Daoy (cell line): ENCODE data around the gene MAN2A1. TPM values are rescaled to one million over a fixed set of nuclear protein-coding genes. Genes with fewer than 3 reads are reported as not detected.
"Not testable (repeated sequence)": the region's sequence is repeated elsewhere in the genome, so short reads cannot be mapped to it uniquely, and the experiment has no call there.

Source experiments
- DNase-seq: peaks from one replicate; pipeline ENCODE4 v3.0.0-alpha.2; 2015; ENCODE audit warnings: low read depth
- total RNA-seq: library from RNA; depleted of rRNA; stranded (reverse); fragments of >200 nt; shearing (Covaris generic); gene quantifications from 2 replicates; pipeline ENCODE4 v1.2.3, GENCODE V29; 2014

MAN2A1 gene
- total RNA-seq, 1 experiment from 2014 or later, result 30.9 TPM

DNA sequence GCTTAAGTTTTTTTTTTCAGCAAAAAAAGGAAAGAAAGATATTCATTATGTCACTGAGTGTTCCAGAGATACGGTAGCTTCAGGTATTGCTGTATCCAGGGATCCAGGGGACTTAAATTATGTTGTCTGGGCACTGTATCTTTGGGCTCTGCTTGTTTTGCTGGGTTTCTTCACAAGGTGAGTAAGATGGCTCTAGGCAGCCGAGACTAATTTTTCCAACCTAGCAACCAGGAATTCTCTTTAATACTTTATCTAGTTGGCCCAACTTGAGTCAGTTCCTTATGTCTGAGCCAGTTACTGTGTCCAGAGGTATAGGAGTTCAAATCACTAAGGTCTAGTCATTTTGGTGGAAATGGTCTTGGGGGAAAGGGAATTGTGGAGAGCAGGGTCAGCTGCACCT lies 66.0 kb downstream of the MAN2A1 start:
- no peak for DNase-seq

DNA sequence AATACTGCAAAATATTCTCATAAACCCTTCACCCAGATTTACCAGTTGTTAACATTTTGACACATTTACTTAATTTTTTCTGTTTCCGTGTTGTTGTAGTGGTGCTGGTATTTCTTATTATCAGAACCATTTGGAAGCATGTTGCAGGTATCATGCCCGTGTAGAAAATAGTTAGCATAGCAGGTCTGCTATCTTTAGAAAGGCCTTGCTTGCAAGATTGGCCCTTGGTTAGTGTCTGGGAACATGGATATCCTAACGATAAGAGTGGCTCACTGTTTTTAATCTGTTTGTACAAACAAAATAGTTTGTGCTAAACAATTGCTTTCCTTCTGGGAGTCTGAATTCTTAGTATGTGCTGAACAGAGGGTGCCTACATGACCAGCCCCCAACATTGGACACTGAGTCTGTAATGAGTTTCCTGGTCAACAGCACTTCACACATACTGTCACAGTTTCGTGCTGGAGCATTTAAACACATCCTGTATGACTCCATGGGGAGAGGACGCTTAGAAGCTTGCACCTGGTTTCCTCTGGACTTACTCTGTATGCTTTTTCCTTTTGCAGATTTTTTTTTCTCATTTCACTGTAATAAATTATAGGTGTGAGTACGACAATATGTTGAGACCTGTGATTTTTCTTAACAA lies 66.9 kb downstream of the MAN2A1 start:
- no peak for DNase-seq

DNA sequence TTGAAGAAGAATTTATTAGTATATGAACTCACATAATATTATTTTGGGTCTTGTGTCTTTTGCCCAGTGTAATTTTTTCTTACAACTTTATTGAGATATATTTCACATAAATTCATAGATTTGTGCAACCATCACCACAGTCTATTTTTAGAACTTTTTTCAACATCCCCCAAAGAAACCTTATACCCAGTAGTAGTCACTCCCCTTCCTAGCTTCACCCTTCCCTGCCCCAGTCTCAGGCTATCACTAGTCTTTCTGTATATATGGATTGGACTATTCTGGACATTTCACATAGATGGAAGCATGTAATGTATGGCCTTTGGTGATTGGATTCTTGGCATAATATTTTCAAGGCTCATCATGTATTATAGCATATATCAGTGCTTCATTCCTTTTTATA lies 67.8 kb downstream of the MAN2A1 start:
- DNase-seq, result no peak

DNA sequence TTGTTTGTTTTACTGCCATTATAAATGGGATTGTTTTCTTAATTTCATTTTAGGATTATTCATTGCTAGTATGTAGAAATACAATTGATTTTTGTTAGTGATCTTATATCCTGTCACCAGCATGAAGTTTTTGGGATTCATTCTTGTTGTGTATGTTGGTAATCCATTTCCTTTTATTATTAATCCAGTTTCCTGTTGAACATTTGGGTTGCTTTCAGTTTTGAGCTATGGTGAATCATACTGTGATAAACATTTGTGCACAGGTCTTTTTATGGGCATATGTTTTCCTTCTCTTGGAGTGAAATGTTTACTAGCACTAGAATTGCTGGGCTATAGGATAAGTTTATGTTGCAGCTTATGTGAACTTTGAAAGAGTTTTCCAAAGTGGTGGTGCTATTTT lies 69.6 kb downstream of the MAN2A1 start:
- DNase-seq, result no peak

DNA sequence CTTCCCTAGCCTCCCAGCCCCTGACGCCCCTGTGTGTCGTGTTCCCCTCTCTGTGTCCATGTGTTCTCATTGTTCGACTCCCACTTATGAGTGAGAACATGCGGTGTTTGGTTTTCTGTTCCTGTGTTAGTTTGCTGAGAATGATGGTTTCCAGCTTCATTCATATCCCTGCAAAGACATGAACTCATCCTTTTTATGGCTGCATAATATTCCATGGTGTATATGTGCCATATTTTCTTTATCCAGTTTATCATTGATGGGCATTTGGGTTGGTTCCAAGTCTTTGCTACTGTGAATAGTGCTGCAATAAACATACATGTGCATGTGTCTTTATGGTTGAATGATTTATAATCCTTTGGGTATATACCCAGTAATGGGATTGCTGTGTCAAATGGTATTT lies 70.4 kb downstream of the MAN2A1 start:
- not testable (repeated sequence) for DNase-seq

DNA sequence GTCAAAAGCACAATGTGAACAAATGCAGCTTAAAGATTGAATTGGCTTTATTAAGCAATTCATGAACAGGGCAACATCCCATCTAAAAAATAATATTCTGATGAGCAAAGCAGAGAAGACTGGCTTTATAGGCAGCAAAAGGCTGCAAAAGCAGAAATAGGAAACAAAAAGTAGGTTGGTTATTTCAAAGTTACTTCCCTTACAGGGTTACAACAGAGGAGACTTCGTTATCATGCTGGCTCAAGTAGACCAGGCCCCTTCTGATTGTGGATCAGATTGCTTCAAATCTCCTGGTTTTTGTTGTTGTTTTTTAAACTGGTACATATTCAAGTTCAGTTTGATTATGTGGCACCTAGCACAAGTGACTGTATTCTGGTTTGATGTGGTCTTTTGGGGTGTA lies 73.1 kb downstream of the MAN2A1 start:
- DNase-seq, result no peak

DNA sequence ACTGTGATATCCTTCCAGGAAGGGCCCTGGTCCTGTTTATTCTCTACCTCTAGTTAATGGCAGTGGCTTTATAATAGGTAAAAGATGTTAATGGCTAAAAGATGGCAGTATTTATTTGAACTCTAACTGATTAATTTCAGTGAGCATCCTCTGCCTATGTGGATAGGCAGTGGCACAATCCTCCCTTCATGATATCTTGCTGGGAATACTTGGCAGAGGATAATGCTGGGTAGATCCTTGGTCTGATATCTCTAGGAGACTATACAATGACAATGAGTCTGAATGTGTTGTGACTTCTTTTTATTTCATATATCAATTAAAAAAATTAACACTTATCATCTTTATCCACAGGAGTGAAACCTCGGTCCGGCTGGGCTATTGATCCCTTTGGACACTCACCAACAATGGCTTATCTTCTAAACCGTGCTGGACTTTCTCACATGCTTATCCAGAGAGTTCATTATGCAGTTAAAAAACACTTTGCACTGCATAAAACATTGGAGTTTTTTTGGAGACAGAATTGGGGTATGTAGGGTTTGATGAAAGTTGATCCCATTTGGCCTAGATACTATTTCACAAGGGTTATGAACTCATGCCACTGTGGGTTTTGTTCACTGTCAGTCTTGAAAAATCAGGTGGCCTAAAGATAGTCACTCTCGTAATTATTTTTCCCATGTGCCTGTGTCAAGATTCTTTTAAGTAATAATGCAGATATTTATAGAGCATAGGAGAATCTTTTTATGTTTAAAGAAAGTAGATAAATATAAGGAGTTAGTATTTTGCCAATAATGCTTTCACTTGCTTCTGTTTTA lies 77.7 kb downstream of the MAN2A1 start:
- DNase-seq, result no peak

DNA sequence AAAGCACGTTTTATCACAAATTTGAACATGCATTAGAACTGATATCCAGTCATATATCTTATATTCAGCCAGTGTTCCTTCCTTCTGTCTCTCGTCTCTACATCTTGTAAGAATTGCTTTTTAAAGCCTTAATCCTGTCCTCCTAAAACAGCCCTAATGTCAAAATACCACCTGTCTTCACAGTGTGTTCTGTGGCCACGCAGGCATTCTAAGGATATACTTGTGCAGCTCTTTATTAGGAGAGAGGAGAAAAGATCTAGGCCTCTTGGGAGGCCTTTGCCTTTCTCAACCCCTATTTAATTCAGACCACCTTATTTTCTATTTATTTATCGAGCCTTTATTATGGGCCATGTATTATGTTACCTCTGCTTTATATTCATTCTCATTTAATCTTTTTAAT lies 78.3 kb downstream of the MAN2A1 start:
- no peak for DNase-seq

DNA sequence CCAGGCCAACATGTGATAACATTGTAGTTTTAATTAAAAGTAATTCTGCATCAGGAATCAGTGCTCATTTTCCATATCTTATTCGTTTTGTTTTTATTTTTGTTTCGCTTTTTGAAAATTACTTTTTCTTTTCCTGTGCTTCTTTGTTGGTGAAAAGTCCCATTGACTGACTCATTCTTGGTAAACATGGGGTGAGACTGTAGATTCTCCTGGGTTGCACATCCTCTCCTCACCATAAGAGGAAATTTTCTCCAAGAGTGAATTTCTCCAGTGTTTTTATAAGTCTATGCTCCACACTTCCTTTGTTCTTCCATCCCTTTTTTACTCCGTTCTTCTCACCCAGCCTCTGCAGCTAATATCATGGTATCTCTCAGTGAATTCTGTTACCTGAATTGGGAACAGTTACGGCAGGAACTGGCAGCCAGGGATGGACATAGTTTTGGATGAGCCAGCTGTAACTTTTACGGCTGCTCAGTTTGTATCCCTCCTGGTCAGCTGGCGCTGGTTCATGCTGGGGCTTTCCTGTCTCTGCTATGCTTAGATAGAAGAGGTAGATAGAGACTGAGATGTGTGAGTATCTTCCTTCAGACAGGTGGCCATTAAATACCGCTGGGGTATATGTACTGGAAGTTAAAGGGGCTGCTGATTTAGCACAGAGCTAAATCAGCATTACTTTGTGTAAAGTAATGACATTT lies 80.0 kb downstream of the MAN2A1 start:
- peak; percentile 6 for DNase-seq

DNA sequence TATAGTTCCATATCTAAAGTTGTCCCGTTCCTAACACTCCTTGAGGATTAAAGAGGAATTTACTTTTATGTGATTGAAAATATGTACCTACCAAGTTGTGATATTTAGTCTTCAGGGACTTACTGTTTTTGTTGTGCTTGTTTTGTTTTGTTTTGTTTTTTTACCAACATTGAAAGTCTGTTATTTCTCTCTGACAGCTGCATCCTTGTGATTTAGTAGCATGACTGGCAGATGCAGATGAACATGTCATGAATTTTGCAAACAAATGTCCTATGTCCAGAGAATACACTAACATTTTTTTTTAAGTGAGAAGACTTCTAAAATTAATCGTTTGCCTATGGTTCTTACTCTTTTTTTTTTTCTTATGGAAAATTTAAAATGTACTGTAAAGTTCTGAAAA lies 85.4 kb downstream of the MAN2A1 start:
- no peak for DNase-seq

DNA sequence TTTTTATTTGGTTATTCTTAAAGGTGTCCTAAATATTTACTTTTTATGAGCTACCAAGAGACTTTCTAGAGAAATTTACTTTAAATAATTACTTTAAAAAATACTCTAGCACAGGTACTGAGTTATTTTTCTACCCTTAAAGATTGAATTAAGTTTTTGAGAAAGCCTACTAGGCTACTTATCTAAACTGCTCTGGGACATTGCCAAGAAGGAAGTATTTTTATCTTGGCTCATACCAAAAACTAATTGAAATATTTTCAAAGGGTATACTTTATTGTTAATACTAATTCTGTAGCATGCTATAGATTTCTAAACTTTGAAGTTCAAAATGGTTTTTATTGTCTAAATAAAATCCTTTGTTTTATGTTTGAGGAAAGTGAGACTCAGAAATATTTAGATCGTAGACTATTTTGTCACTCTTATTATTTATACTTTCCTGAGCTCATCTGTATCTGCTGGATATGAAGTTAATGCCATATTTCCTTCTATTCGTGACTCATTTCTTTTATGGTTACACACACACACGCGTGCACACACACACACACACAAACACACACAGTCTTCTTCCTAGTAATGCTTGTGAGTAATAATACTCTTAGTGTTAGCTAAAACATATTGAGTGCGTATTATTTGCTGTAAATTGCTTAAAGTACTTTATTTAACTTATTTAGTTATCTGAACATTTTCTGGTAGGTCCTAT lies 89.5 kb downstream of the MAN2A1 start:
- DNase-seq, result no peak

DNA sequence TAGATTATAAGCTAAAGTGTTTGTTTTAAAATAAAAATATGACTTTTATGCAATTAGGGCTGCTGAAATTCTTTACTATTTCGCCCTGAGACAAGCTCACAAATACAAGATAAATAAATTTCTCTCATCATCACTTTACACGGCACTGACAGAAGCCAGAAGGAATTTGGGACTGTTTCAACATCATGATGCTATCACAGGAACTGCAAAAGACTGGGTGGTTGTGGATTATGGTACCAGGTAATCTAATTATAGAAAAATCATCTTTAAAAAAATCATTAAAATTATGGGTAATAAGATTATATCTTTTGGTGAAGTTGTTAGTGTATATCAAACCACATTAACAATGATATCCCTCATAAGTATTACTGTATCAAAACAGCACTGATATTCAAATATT lies 95.0 kb downstream of the MAN2A1 start:
- DNase-seq, result no peak

DNA sequence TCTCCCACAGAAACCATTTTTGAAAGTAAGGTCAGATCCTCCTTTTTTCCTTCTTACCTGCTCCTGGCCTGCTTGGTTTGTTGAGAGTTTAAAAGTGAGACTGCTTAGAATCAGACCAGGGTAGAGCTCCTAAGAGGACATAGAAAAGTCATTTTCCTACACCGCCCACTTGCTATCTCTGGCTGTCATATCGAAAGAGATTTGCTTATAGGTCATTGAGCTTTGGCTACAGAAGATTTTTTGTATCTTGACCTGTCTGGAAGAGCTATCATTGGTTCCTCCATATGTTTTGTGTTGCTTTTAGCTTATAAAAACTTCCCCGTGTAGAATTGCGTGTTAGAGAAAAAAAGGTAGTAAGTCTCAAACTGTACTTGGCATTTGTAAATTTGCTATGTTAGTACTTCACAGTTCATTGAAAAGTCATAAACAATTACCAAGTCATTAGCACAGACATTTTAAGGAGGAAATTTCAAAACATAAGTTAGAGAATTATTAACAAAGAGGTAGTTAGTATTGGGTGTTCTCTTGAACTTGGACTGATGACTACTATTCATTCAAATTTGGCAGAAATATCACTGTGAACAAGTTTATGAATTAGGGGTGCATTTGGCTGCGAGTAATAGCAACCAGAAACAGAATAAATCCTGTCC lies 96.6 kb downstream of the MAN2A1 start:
- DNase-seq, result no peak

DNA sequence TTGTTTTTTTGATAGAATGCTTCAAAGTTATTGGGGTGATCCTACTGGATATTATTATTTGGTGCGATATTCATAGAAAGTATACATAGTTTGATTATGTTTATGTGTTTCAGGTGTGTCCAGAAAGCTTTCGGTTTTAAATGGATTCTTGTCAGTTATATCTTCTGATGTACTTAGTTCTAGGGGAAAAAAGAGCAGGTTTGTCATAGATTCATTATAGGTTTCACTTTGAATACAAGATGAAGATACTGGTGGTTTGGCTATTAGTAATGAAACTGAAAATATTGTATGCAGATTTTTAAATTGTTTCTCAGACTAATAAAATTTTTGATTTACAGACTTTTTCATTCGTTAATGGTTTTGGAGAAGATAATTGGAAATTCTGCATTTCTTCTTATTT lies 98.9 kb downstream of the MAN2A1 start:
- DNase-seq, result no peak

DNA sequence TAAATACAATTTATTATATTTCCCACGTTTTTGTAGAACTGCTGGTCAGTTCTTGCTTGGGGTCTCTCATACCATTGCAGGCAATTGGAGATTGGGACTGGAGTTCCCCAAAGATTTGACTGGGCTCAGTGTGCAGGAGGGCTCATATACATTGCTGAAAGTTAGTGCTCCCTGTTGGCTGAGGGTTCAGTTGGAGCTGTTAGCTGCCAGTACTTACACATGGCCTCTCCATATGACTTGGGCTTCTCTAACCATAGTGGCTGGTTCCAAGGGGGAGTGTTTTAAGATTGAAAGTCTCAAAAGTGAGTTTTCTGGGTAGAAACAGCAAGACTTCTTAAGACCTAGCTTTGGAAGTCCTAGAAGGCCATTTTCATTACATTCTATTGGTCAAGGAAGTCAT lies 102.9 kb downstream of the MAN2A1 start:
- no peak for DNase-seq

DNA sequence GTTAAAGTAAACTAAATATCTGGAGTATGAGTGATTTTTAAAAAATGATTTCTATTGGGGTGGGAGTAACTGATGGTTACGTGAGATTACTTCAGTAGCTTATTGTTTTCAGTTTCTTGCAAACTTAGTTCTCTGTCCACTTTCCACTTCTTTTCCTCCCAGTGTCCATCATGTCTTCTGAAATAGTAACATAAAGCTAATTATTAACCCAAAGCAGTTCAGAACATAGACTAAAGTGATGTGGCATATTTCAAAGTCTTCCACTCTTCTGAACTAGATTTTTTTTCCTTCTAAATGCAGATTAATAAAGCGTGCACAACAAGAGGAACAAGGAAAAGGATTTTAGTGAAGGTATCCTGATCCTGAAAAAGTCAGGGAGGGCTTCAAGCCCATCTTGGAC lies 114.1 kb downstream of the MAN2A1 start:
- DNase-seq, result no peak

DNA sequence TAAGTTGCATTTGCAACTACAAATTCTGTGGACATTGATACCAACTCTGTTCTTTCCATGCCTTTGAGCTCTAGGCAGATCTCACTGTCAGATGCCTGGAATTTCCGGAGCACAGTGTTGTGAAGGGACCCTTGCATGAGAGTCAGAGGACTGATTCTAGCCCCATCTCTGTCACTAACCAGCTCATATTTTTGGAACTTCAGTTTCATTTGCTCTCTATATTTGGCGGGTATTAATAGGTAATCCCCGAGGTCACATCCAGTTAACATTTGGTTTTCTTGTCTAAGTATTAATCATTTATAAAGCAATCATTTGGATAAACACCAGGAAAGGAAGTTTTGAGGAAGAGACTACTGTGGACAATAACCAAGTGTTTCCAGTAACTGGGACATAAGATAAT lies 115.7 kb downstream of the MAN2A1 start:
- DNase-seq, result no peak

DNA sequence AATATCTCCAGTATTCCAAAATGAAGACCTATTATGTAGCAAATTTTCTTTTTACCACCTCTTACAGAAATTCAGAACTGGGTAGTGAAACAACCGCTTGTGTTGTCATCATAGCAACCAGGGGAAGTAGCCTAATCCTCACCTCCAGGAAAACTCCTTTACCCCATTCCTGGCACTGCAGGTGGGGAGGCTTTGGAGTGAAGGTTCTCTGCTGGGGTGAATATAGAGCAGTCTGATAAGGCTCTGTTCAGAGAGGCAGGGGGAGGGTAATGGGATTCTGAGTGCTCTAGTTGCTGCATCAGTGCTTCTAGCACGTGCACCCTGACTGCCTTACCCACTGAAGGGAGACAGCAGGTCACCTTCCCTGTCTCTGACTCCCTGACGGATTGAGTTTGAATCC lies 116.2 kb downstream of the MAN2A1 start:
- no peak for DNase-seq

DNA sequence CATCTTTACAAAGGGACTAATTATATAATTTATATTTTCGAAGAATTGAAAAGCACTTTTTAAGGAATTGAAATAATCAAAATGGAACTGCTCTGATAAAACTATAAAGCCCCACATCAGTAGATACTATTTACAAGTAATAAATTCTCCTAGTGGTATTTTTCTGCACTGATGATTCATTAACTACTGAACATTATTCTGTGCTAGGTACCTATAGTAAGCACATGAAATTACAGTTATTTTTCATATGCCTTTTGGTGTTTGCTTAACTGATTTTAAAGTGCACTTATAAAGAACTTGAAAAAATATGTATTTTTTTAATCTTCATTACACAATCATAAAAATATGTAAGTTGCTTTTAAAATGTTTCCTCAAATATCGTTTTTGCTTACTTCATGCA lies 123.0 kb downstream of the MAN2A1 start:
- DNase-seq, result no peak

DNA sequence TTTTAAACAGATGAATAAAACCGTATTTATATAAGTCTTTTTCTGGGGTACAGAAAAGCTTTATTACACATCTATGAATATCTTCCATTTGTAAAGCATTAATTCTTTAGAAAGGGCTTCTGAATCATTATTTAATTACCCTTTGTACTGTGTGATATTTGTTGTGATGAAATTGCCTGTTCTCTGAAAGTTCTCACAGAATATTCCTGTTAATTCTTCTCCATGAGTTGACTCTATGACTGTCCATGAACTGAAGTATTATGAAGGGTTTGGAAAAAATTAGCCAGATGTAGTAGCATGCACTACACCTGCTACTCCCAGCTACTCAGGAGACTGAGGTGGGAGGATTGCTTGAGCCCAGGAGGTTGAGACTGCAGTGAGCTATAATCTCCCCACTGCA lies 127.0 kb downstream of the MAN2A1 start:
- DNase-seq, result no peak

DNA sequence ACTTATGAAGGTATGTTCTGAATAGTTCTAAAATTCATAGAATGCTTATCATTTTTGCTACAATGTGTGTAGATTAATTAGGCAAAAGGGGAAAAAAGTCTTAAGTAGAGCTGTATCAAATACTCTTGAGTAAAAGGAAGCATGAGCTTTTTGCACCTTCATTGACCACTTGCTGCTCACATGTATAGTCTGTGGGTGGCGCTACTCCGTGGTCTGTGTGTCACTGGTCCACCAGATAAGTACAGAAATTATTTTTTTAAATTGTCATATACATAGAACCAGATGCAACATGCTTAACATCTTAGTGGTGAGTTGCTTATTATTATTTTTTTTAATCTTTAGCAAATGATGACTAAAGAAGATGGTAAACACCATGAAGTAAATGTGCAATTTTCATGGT lies 130.2 kb downstream of the MAN2A1 start:
- no peak for DNase-seq

DNA sequence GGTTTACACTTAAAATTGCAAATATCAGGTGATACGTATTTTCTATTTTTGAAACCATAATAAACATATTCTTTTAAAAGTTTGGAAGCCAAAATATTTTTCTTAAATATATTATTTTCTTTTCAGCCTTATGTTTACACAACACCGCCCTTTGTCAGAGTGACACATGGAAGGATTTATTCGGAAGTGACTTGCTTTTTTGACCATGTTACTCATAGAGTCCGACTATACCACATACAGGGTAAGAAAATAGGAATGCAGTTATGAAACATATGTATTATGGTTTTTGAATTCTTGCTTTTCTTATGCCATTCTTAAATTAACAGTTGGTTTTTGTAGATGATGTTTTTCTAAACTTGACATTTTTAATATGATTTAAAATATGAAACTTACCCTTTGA lies 133.9 kb downstream of the MAN2A1 start:
- DNase-seq, result peak; percentile 12
